Neural cell (in vitro differentiated cells): ENCODE measurements around the gene HEATR3.

Source experiments
- EP300 ChIP-seq: fragments of 450-650 bp; conservative IDR thresholded peaks from 2 replicates; pipeline ENCODE4 v1.6.1; 2014; ENCODE audit warnings: antibody characterized with exemption, mild to moderate bottlenecking, moderate library complexity; ENCODE audit not compliant: poor library complexity, severe bottlenecking
- EZH2 ChIP-seq: fragments of 200-600, 300-800 bp; shearing (Covaris generic), sonication (generic); IDR thresholded peaks from 2 replicates; pipeline ENCODE4 v1.6.1; 2014; ENCODE audit warnings: antibody characterized with exemption, low read length, borderline replicate concordance, mild to moderate bottlenecking; ENCODE audit not compliant: insufficient read depth, poor library complexity, severe bottlenecking
- MXI1 ChIP-seq: fragments of 450-650 bp; conservative IDR thresholded peaks from 2 replicates; pipeline ENCODE4 v1.6.1; 2014; ENCODE audit warnings: antibody characterized with exemption, mild to moderate bottlenecking; ENCODE audit not compliant: poor library complexity, severe bottlenecking
- POLR2AphosphoS5 ChIP-seq: IDR thresholded peaks from 2 replicates; pipeline ENCODE4 v1.6.1; 2012
- RAD21 ChIP-seq: fragments of 450-650 bp; conservative IDR thresholded peaks from 2 replicates; pipeline ENCODE4 v1.6.1; 2014; ENCODE audit warnings: antibody characterized with exemption, mild to moderate bottlenecking, moderate library complexity
- SMC3 ChIP-seq: fragments of 450-650 bp; conservative IDR thresholded peaks from 2 replicates; pipeline ENCODE4 v1.6.1; 2014; ENCODE audit warnings: antibody characterized with exemption, mild to moderate bottlenecking, moderate library complexity; ENCODE audit not compliant: poor library complexity
- TAF1 ChIP-seq: IDR thresholded peaks from 2 replicates; pipeline ENCODE4 v1.6.1; 2012; ENCODE audit warnings: low read depth
- TF ChIP-seq, protein P1 (sequence below): fragments of 450-650 bp; IDR thresholded peaks from 2 replicates; pipeline ENCODE4 v1.5.1; 2014; ENCODE audit warnings: antibody characterized with exemption, mild to moderate bottlenecking, moderate library complexity; ENCODE audit not compliant: poor library complexity, severe bottlenecking
- TF ChIP-seq, protein P2 (sequence below): IDR thresholded peaks from 2 replicates; pipeline ENCODE4 v1.6.1; 2012; ENCODE audit warnings: borderline replicate concordance

DNA sequence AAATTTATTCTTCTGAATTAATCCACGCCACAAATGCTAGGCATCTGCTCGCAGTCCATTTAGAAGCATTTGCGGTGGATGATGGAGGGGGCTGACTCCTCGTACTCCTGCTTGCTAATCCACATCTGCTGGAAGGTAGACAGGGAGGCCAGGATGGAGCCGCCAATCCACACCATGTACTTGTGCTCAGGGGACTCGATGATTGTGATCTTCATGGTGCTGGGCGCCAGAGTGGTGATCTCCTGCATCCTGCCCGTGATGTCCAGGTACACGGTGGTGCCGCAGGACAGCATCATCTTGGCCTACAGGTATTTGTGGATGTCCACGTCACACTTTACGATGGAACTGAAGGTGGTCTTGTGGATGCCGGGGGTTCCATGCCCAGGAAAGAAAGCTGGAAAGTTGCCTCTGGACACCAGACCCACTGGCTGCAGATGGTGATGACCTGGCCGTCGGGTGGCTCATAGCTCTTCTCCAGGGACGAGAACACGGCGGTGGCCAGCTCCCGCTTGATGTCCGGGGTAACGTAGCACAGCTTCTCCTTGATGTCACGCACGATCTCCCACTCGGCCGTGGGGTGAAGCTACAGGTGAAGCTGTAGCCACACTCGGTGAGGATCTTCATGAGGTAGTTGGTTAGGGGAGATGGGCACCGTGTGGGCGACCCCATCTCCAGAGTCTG, 7.5 kb upstream of the HEATR3 start:
- TF ChIP-seq, protein P1, sequence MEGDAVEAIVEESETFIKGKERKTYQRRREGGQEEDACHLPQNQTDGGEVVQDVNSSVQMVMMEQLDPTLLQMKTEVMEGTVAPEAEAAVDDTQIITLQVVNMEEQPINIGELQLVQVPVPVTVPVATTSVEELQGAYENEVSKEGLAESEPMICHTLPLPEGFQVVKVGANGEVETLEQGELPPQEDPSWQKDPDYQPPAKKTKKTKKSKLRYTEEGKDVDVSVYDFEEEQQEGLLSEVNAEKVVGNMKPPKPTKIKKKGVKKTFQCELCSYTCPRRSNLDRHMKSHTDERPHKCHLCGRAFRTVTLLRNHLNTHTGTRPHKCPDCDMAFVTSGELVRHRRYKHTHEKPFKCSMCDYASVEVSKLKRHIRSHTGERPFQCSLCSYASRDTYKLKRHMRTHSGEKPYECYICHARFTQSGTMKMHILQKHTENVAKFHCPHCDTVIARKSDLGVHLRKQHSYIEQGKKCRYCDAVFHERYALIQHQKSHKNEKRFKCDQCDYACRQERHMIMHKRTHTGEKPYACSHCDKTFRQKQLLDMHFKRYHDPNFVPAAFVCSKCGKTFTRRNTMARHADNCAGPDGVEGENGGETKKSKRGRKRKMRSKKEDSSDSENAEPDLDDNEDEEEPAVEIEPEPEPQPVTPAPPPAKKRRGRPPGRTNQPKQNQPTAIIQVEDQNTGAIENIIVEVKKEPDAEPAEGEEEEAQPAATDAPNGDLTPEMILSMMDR: no peak
- TF ChIP-seq RAD21 (no peak), POLR2AphosphoS5 (no peak), EZH2 (no peak), EP300 (no peak), SMC3 (no peak), TAF1 (no peak), MXI1 (no peak)
- TF ChIP-seq, protein P2, sequence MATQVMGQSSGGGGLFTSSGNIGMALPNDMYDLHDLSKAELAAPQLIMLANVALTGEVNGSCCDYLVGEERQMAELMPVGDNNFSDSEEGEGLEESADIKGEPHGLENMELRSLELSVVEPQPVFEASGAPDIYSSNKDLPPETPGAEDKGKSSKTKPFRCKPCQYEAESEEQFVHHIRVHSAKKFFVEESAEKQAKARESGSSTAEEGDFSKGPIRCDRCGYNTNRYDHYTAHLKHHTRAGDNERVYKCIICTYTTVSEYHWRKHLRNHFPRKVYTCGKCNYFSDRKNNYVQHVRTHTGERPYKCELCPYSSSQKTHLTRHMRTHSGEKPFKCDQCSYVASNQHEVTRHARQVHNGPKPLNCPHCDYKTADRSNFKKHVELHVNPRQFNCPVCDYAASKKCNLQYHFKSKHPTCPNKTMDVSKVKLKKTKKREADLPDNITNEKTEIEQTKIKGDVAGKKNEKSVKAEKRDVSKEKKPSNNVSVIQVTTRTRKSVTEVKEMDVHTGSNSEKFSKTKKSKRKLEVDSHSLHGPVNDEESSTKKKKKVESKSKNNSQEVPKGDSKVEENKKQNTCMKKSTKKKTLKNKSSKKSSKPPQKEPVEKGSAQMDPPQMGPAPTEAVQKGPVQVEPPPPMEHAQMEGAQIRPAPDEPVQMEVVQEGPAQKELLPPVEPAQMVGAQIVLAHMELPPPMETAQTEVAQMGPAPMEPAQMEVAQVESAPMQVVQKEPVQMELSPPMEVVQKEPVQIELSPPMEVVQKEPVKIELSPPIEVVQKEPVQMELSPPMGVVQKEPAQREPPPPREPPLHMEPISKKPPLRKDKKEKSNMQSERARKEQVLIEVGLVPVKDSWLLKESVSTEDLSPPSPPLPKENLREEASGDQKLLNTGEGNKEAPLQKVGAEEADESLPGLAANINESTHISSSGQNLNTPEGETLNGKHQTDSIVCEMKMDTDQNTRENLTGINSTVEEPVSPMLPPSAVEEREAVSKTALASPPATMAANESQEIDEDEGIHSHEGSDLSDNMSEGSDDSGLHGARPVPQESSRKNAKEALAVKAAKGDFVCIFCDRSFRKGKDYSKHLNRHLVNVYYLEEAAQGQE: no peak
